Neural crest cell (in vitro differentiated cells): ENCODE results near the gene RNF130. TPM values are rescaled to one million over a fixed set of nuclear protein-coding genes. Genes with fewer than 3 reads are reported as not detected.

Experiments used
- DNase-seq: peaks from one replicate; pipeline ENCODE4 v3.0.0; 2021; ENCODE audit warnings: low read depth, mixed read lengths, low spot score
- H3K27ac Mint-ChIP-seq: one replicate; pipeline ENCODE4 v1.8.0; 2021; ENCODE audit warnings: mild to moderate bottlenecking, mixed read lengths; ENCODE audit not compliant: unreplicated experiment
- H3K27me3 Mint-ChIP-seq: 2 replicates; pipeline ENCODE4 v1.8.0; 2021; ENCODE audit warnings: low read depth, mild to moderate bottlenecking, mixed read lengths
- H3K36me3 Mint-ChIP-seq: 2 replicates; pipeline ENCODE4 v1.8.0; 2021; ENCODE audit warnings: low read depth, mild to moderate bottlenecking, mixed read lengths
- H3K4me1 Mint-ChIP-seq: 2 replicates; pipeline ENCODE4 v1.8.0; 2021; ENCODE audit warnings: mixed read lengths
- H3K4me3 Mint-ChIP-seq: one replicate; pipeline ENCODE4 v1.8.0; 2021; ENCODE audit warnings: mild to moderate bottlenecking, mixed read lengths
- H3K9me3 Mint-ChIP-seq: 2 replicates; pipeline ENCODE4 v1.8.0; 2021; ENCODE audit warnings: mixed read lengths
- total RNA-seq: library from RNA; stranded (reverse); gene quantifications from 2 replicates; pipeline ENCODE4 v1.2.1, GENCODE V29; 2021
- TF ChIP-seq, protein P1 (sequence below): fragments of 200-600 bp; sonication (generic); conservative IDR thresholded peaks from 2 replicates; pipeline ENCODE4 v1.5.0; 2021; ENCODE audit warnings: antibody characterized with exemption, mild to moderate bottlenecking

RNF130 gene
- total RNA-seq, 1 donor from 2014 or later, result 113 TPM

DNA sequence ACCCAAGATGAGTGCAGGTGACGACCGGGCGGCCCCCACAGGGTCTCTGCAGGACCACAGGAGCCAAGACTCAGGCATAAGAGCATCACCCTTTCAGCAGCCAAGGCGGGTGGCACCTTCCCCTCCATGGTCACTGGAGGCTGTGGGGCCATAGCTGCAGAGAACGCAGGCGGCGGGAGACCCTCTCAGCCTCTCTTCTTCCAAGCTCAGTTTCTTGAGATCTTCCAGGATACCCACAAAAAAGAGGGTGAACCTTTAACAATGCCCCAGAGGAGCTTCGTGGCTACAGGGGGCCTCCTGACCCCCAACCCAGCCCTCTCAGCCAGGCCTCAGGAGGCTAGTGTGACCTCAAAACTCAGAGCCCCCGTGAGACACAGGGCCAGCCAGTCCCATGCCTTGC lies 158.1 kb downstream of the RNF130 start:
- H3K4me1 Mint-ChIP-seq, result peaks cover 5% of the 10 kb centered on the region
- H3K9me3 Mint-ChIP-seq, result no peaks in the 10 kb centered on the region
- TF ChIP-seq, protein P1, sequence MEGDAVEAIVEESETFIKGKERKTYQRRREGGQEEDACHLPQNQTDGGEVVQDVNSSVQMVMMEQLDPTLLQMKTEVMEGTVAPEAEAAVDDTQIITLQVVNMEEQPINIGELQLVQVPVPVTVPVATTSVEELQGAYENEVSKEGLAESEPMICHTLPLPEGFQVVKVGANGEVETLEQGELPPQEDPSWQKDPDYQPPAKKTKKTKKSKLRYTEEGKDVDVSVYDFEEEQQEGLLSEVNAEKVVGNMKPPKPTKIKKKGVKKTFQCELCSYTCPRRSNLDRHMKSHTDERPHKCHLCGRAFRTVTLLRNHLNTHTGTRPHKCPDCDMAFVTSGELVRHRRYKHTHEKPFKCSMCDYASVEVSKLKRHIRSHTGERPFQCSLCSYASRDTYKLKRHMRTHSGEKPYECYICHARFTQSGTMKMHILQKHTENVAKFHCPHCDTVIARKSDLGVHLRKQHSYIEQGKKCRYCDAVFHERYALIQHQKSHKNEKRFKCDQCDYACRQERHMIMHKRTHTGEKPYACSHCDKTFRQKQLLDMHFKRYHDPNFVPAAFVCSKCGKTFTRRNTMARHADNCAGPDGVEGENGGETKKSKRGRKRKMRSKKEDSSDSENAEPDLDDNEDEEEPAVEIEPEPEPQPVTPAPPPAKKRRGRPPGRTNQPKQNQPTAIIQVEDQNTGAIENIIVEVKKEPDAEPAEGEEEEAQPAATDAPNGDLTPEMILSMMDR, result no peak
- H3K27me3 Mint-ChIP-seq, result no peaks in the 10 kb centered on the region
- no peaks in the 10 kb centered on the region for H3K36me3 Mint-ChIP-seq
- H3K27ac Mint-ChIP-seq, result no peak overlapping the region
- DNase-seq, result no peak
- no peak overlapping the region for H3K4me3 Mint-ChIP-seq

DNA sequence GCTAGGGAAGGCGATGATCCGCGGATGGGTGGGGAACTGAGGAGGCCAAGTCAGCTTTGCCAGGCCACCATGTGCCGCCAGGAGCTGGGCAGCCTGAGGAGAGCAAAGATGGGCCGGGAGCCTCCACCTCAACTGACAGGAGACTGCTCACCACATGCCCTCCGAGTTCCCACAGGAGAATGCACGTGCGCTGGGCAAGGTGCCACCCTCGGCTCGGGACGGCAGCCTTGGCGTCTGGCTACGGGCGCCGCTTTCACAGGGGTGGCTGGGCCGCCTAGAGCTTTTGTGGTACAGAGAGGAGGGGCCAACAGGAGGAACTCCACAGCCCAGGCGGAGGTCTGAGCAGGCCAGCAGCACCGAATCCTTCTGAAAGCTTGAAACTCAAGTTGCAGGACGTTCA lies 158.6 kb downstream of the RNF130 start:
- Mint-ChIP-seq H3K36me3 (no peaks in the 10 kb centered on the region), H3K27ac (no peak overlapping the region)

DNA sequence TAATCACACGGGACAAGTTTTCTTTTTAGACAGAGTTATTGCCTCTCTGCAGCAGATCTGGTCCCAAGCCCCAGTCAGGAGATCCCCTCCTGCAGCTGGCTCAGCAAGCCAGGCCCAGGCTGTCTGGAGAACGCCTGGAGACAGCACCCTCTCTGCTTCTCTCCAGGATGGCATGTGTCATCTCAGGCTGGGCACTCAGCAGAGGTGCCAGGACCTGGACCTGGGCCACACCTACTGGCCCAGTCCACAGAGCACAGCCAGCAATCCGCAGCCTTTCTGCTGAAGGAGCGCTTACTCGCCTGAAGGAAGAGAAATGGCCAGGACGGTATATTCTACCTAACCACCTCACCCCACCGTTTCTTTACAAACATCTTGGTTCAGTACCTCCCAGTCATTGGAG lies 159.2 kb downstream of the RNF130 start:
- H3K4me3 Mint-ChIP-seq, result no peak overlapping the region
- H3K4me1 Mint-ChIP-seq, result peaks cover 5% of the 10 kb centered on the region
- H3K9me3 Mint-ChIP-seq, result no peaks in the 10 kb centered on the region
- no peaks in the 10 kb centered on the region for H3K27me3 Mint-ChIP-seq
- no peak overlapping the region for H3K27ac Mint-ChIP-seq
- TF ChIP-seq, protein P1, result no peak
- H3K36me3 Mint-ChIP-seq, result no peaks in the 10 kb centered on the region
- DNase-seq, result no peak

More for the DNA sequence above, 158.6 kb downstream of the RNF130 start:
- Mint-ChIP-seq H3K27me3 (no peaks in the 10 kb centered on the region), H3K4me1 (peaks cover 5% of the 10 kb centered on the region), H3K4me3 (no peak overlapping the region), H3K9me3 (no peaks in the 10 kb centered on the region)
- no peak for DNase-seq
- TF ChIP-seq, protein P1, result no peak

DNA sequence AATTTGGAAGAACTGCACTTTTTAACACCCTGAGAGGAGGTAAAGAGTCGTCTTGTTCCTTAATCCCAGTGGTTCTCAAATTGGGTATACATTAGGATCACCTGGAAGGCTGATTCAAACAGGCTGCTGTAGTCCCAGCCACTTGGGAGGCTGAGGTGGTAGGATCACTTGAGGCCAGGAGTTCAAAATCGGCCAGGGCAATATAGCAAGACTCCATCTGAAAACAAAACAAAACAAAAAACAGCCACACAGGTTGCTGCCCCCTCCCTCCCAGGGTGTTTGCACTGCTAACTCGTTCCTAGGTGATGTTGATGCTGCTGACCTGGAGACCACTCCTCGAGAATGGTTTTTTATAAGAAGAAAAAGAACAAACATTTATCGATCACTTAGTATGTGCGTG lies 162.3 kb downstream of the RNF130 start:
- Mint-ChIP-seq H3K27ac (no peak overlapping the region), H3K4me1 (peaks cover 9% of the 10 kb centered on the region), H3K9me3 (no peaks in the 10 kb centered on the region), H3K4me3 (peak overlapping the region; percentile 74), H3K27me3 (no peaks in the 10 kb centered on the region), H3K36me3 (no peaks in the 10 kb centered on the region)
- TF ChIP-seq, protein P1, result no peak
- no peak for DNase-seq

DNA sequence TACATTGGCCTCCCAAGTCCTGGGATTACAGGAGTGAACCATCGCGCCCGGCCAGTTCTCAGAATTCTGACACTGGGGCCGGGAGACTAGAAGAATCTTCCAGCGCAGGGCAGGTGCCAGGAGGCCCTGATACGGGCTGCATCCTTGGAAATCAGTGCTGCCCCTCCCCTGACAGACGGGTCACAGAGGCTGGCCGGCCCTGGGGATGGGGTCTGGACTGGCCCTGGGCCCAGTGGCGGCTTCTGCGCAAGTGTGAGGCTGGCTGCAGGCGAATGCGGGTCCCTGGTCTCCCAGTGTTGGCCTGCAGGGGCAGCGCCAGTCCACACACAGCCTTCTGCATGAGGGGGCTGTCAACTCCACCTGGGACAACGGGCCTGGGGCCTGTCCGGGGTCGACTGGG lies 163.0 kb downstream of the RNF130 start:
- H3K4me3 Mint-ChIP-seq, result peak overlapping the region; percentile 81
- H3K4me1 Mint-ChIP-seq, result peaks cover 9% of the 10 kb centered on the region
- DNase-seq, result peak; percentile 13
- no peak overlapping the region for H3K27ac Mint-ChIP-seq
- H3K36me3 Mint-ChIP-seq, result peaks cover 3% of the 10 kb centered on the region
- no peaks in the 10 kb centered on the region for H3K27me3 Mint-ChIP-seq
- TF ChIP-seq, protein P1, result peak; percentile 44
- no peaks in the 10 kb centered on the region for H3K9me3 Mint-ChIP-seq
